Measurements from ENCODE around the gene USP6NL. TPM values are rescaled to one million over a fixed set of nuclear protein-coding genes. Genes with fewer than 3 reads are reported as not detected.
A peak's percentile ranks its signal among the peaks of the same experiment; 100 is the strongest.

Gene USP6NL
- total RNA-seq, 4 donors from 2014 or later, result 28.8 to 56.4 (median 34.0) TPM

DNA sequence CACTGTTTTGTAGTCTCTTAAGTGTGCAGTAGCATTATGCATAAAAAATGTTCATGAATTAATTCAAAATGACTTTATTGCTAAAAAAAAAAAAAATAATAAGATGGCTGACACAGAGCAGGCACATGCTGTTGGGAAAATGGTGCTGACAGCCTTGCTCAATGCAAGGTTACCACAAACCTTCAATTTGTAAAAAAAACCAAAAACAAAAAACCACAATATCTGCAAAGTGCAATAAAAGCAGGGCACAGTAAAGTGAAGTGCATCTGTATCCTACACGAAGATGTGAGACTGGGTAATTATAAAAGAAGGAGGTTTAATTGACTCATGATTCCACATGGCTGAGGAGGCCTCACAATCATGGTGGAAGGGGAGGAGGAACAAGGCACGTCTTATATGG is 185.8 kb downstream of the USP6NL start:
- no peak for TF ChIP-seq POLR2A (IDR thresholded peaks at IDR 0.05)
- TF ChIP-seq, protein P1, sequence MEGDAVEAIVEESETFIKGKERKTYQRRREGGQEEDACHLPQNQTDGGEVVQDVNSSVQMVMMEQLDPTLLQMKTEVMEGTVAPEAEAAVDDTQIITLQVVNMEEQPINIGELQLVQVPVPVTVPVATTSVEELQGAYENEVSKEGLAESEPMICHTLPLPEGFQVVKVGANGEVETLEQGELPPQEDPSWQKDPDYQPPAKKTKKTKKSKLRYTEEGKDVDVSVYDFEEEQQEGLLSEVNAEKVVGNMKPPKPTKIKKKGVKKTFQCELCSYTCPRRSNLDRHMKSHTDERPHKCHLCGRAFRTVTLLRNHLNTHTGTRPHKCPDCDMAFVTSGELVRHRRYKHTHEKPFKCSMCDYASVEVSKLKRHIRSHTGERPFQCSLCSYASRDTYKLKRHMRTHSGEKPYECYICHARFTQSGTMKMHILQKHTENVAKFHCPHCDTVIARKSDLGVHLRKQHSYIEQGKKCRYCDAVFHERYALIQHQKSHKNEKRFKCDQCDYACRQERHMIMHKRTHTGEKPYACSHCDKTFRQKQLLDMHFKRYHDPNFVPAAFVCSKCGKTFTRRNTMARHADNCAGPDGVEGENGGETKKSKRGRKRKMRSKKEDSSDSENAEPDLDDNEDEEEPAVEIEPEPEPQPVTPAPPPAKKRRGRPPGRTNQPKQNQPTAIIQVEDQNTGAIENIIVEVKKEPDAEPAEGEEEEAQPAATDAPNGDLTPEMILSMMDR (IDR thresholded peaks at IDR 0.05), result no peak

DNA sequence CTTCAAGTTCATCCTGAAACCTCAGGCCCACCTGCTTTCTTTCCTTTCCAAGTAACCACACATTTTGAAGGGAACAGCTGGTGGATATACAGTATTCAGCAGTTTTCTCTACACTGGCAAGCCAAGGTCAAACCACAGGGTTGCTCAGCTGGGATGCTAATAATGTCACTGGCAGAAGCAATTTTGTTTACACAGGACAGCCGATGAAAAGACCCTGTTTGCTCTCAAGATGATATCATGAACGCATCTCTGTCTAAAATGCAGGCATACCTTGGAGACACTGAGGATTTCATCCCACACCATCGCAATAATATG is 186.2 kb downstream of the USP6NL start:
- no peak for DNase-seq
- no peaks in the 10 kb centered on the region for H3K4me1 ChIP-seq
- intact Hi-C loops (cut with DNase I), result no loop called here
- H3K4me3 ChIP-seq, result no peak overlapping the region
- WGBS, 2 donors, result 85 to 86% methylated on average over 3 of the region's 3 CpGs
- peaks cover 0 to 10% (median 0%) of the 10 kb centered on the region in 3 donors for H3K9me3 ChIP-seq
- no peak overlapping the region for H3K27ac ChIP-seq
- TF ChIP-seq, protein P1 (IDR thresholded peaks at IDR 0.05), result no peak
- no peak for TF ChIP-seq POLR2A (IDR thresholded peaks at IDR 0.05)
- H3K36me3 ChIP-seq, result no peaks in the 10 kb centered on the region
- no peaks in the 10 kb centered on the region for H3K27me3 ChIP-seq

More for the DNA sequence above, 185.8 kb downstream of the USP6NL start:
- H3K4me1 ChIP-seq, result no peaks in the 10 kb centered on the region
- no peak overlapping the region for H3K4me3 ChIP-seq
- no peak overlapping the region for H3K27ac ChIP-seq
- DNase-seq, result no peak
- intact Hi-C loops (cut with DNase I), result no loop called here
- no peaks in the 10 kb centered on the region for H3K36me3 ChIP-seq
- H3K9me3 ChIP-seq, result peaks cover 0 to 10% (median 0%) of the 10 kb centered on the region in 3 donors
- WGBS, 2 donors, result 69 to 71% methylated on average over 2 of the region's 2 CpGs
- H3K27me3 ChIP-seq, result no peaks in the 10 kb centered on the region

DNA sequence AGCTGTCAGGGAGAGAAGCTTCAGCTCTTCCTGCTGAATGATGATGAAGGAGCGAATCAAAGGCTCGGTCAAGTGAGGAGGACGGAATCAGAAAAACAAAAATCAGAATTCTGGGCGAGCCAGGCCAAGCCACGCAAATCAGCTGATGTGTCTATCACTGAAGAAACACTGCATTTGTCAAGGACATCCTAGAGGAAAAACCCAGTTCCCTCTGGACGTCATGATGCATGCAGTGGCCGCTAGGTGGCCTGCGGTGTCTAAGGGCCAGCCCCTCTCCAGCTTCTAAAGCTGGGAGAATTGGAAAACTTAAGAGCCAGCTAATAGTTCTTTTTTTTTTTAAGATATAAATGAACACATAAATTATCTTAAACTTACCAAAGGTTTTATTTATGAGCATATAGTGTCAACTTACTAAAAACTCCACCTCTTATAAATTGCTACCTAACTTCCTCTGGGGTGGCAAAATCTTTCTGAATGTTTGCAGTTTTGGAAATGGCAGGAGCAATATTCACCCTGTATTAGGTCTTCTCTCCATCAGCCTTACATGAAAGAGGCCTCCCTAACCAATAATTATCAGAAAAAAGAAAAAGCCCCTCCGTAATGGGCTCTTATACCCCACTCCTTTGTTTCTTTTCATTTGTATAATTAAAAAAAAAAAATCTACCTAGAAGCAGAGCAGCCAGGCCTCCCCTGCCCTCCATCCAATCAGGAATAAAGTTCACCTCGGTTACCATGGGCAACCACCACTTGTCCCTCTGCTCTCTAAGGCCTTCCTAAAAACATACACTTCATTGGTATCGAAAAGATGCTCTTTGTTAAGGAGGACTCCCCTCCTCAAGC is 186.8 kb downstream of the USP6NL start:
- Histone ChIP-seq H3K27me3 (no peaks in the 10 kb centered on the region), H3K4me1 (no peaks in the 10 kb centered on the region), H3K36me3 (no peaks in the 10 kb centered on the region), H3K4me3 (no peak overlapping the region), H3K27ac (no peak overlapping the region), H3K9me3 (peaks cover 0 to 6% (median 0%) of the 10 kb centered on the region in 3 donors)
- intact Hi-C loops (cut with DNase I), result no loop called here
- no peak for DNase-seq
- 36 to 40% methylated on average over 10 of the region's 11 CpGs for WGBS, 2 donors
- TF ChIP-seq POLR2A (IDR thresholded peaks at IDR 0.05), result no peak
- TF ChIP-seq, protein P1 (IDR thresholded peaks at IDR 0.05), result peak in 5 of 6 experiments; percentile 43 to 75 (median 58)

DNA sequence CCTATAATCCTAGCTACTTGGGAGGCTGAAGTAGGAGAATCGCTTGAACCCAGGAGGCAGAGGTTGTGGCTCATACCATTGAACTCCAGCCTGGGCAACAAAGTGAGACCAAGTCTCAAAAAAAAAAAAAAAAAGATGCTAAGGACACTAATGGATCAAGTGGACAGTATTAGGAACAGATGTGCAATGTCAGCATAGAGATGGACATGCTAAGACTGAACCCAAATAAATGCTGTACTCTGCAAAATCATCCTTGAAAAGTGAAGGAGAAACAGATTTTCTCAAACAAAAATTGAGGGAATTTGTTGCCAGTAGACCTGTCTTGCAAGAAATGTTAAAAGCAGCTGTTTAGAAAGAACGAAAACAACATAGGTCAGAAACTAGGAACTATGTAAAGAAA is 194.5 kb downstream of the USP6NL start:
- Histone ChIP-seq H3K27me3 (no peaks in the 10 kb centered on the region), H3K4me1 (no peaks in the 10 kb centered on the region), H3K4me3 (no peak overlapping the region), H3K27ac (no peak overlapping the region), H3K9me3 (peaks cover 0 to 6% (median 5%) of the 10 kb centered on the region in 3 donors), H3K36me3 (no peaks in the 10 kb centered on the region)
- intact Hi-C loops (cut with DNase I), result no loop called here
- TF ChIP-seq, protein P1 (IDR thresholded peaks at IDR 0.05), result no peak
- TF ChIP-seq POLR2A (IDR thresholded peaks at IDR 0.05), result no peak
- DNase-seq, result no peak
- WGBS, 2 donors, result 87 to 97% methylated on average over 2 of the region's 2 CpGs

DNA sequence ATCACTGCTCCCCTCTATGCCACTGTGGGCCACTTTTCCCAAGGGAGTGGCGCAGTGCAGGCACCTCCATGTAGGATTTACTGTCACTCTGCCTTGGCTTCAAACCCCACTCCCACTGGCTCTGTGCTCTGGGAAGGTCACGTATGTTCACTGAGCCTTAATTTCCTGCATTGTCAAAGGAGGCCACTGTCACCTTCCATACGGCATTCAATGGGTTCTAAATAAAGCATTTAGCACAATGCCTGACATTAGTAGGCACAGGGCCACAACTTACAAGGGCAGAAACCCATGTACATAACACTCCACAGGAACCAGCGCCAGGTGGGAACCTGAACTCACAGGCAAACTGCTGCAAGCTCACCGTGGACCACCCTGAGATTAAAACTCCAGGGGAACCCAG is 196.4 kb downstream of the USP6NL start:
- DNase-seq, result no peak
- no peaks in the 10 kb centered on the region for H3K4me1 ChIP-seq
- H3K4me3 ChIP-seq, result no peak overlapping the region
- intact Hi-C loops (cut with DNase I), result no loop called here
- H3K9me3 ChIP-seq, result peaks cover 0 to 8% (median 7%) of the 10 kb centered on the region in 3 donors
- WGBS, 2 donors, result 55 to 65% methylated on average over 4 to 5 of the region's 5 CpGs
- H3K27me3 ChIP-seq, result no peaks in the 10 kb centered on the region
- H3K36me3 ChIP-seq, result no peaks in the 10 kb centered on the region
- no peak for TF ChIP-seq POLR2A (IDR thresholded peaks at IDR 0.05)
- TF ChIP-seq, protein P1 (IDR thresholded peaks at IDR 0.05), result no peak
- no peak overlapping the region for H3K27ac ChIP-seq
